Loucy (cell line): ENCODE measurements around the gene RIN3.

ENCODE experiments used
- EZH2phosphoT487 ChIP-seq: fragments of 200-600 bp; IDR thresholded peaks from 2 replicates; pipeline ENCODE4 v1.6.1; 2018; ENCODE audit warnings: antibody characterized with exemption, mild to moderate bottlenecking, moderate library complexity, borderline replicate concordance
- TF ChIP-seq, protein P1 (sequence below): fragments of 200-600 bp; sonication (generic); conservative IDR thresholded peaks from 2 replicates; pipeline ENCODE4 v1.5.1; 2014; ENCODE audit warnings: mild to moderate bottlenecking, antibody characterized with exemption, low read length

DNA sequence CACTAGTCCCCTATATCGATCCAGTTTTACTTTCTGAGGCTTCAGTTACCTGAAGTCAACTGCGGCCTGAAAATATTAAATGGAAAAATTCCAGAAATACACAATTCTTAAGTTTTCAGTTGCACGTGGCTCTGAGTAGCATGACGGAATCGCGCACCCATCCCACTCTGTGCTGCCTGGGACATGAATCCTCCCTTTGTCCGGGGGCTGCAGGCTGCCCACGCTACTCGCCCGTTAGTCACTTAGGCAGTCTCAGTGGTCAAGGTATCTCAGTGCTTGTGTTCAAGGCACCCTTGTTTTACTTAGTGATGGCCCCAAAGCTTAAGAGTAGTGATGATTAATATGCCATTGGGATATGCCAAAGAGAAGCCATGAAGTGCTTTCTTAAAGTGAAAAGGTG is 188.2 kb downstream of the RIN3 start:
- TF ChIP-seq, protein P1, sequence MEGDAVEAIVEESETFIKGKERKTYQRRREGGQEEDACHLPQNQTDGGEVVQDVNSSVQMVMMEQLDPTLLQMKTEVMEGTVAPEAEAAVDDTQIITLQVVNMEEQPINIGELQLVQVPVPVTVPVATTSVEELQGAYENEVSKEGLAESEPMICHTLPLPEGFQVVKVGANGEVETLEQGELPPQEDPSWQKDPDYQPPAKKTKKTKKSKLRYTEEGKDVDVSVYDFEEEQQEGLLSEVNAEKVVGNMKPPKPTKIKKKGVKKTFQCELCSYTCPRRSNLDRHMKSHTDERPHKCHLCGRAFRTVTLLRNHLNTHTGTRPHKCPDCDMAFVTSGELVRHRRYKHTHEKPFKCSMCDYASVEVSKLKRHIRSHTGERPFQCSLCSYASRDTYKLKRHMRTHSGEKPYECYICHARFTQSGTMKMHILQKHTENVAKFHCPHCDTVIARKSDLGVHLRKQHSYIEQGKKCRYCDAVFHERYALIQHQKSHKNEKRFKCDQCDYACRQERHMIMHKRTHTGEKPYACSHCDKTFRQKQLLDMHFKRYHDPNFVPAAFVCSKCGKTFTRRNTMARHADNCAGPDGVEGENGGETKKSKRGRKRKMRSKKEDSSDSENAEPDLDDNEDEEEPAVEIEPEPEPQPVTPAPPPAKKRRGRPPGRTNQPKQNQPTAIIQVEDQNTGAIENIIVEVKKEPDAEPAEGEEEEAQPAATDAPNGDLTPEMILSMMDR: no peak
- TF ChIP-seq EZH2phosphoT487: no peak
